Bronchial epithelial cell (primary cell): Measurements from ENCODE around the gene PDGFC. TPM values are rescaled to one million over a fixed set of nuclear protein-coding genes. Genes with fewer than 3 reads are reported as not detected.

Experiments
- DNase-seq: peaks from one replicate; pipeline ENCODE4 v3.0.0-alpha.2; 2010; ENCODE audit warnings: low read depth
- FAIRE-seq: peaks from 2 replicates; lab custom pipeline; 2011; peaks lifted over from hg19 to GRCh38; lab: Jason Lieb, UNC
- H3K27me3 ChIP-seq: 2 replicates; pipeline ENCODE4 v1.5.1; 2011; ENCODE audit warnings: low read length; ENCODE audit not compliant: control insufficient read depth, insufficient read depth
- H3K36me3 ChIP-seq: 2 replicates; pipeline ENCODE4 v1.5.1; 2011; ENCODE audit warnings: low read length; ENCODE audit not compliant: control insufficient read depth, insufficient read depth
- H3K4me3 ChIP-seq: 2 replicates; pipeline ENCODE4 v1.5.1; 2011; ENCODE audit warnings: mild to moderate bottlenecking, low read depth, low read length, control low read depth
- total RNA-seq: library from RNA; depleted of rRNA; stranded (reverse); fragments of >200 nt; gene quantifications from 2 replicates; pipeline ENCODE4 v1.2.1, GENCODE V29; 2014
- TF ChIP-seq, protein P1 (sequence below): IDR thresholded peaks from 2 replicates; pipeline ENCODE4 v1.5.1; 2011; ENCODE audit warnings: mild to moderate bottlenecking, moderate library complexity, low read length, control low read depth, inconsistent platforms; ENCODE audit not compliant: insufficient read depth, severe bottlenecking

Gene PDGFC
- total RNA-seq, 1 donor from 2014 or later = 38.7 TPM

DNA sequence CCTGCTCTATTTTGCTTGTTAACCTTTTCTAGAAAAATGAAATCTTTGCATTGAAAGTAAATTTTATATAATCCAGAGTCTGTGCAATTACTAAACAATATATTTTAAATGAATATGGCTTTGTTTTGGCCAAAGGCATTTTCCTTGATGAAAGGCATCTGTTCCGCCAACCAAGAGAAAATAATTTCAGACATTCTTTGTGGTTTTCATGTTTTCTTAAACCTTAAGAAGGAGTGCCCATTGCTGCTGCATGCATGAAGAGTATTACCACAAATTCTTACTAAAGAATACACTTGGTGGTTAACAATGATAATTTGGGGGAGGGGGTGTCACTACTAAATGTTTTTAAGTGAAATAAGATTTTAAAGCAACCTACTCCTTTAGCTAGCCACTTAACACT is 2.7 kb upstream of the PDGFC start:
- H3K4me3 ChIP-seq = no peak overlapping the region
- FAIRE-seq = no peak
- H3K36me3 ChIP-seq = no peaks in the 10 kb centered on the region
- no peaks in the 10 kb centered on the region for H3K27me3 ChIP-seq
- TF ChIP-seq, protein P1, sequence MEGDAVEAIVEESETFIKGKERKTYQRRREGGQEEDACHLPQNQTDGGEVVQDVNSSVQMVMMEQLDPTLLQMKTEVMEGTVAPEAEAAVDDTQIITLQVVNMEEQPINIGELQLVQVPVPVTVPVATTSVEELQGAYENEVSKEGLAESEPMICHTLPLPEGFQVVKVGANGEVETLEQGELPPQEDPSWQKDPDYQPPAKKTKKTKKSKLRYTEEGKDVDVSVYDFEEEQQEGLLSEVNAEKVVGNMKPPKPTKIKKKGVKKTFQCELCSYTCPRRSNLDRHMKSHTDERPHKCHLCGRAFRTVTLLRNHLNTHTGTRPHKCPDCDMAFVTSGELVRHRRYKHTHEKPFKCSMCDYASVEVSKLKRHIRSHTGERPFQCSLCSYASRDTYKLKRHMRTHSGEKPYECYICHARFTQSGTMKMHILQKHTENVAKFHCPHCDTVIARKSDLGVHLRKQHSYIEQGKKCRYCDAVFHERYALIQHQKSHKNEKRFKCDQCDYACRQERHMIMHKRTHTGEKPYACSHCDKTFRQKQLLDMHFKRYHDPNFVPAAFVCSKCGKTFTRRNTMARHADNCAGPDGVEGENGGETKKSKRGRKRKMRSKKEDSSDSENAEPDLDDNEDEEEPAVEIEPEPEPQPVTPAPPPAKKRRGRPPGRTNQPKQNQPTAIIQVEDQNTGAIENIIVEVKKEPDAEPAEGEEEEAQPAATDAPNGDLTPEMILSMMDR = no peak
- DNase-seq = no peak

DNA sequence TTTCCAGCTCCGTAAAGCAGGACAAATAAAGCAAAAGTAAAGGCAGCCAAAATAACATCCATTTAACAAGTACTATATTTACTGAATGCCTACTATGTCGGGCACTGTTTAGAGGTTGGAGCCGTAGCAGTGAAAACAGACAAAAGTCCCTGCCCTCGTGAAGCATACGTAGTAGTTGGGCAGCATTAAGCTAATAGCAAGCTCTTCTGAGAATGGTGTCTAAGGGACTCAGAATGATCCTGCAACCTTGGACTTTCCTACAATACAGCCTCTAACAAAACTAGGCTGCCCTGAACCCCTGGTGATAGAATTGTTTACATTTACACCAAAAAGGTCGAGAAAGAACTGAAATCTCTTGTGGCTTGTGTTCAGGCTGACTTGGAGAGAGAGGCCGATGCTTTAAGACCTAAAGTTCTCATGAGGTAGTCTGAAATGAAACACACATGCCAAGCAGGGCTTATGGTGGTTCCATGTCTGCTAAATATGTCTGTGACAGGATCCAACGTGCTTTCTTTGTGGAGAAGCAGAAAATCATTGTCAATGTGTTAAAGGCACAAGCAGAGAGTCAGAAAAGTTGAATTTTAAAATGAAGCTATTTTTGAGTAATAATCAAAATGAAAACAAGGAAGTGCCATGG is 898 bp upstream of the PDGFC start:
- H3K27me3 ChIP-seq = no peaks in the 10 kb centered on the region
- TF ChIP-seq, protein P1 = no peak
- peak overlapping the region; percentile 77 for H3K4me3 ChIP-seq
- H3K36me3 ChIP-seq = no peaks in the 10 kb centered on the region
- DNase-seq (peak; percentile 34), FAIRE-seq (no peak)

DNA sequence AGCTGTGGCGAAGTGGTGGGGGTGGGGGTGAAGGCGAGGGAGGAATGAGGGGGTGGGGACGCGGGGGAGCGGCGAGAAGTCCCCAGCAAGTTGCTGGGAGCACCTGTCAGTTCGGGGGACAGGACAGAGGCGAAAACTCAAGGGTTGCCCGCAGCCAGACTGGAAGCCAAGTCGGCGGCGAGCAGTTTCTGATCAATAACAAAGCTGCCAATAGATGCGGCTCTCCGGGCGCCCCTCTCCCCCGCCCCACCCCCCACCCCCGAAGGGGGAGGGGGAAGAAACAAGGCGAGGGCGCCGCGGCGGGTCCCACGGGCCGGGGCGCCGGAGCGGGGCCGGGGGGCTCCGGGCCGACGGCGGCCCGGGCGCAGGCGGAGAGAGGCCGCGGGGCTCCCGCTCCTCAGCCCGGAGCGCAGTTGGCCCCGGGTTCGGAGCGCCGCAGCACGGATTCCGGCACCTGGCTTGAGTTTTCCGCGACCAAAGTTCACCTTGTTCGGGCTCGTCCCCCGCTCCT is 379 bp downstream of the PDGFC start:
- TF ChIP-seq, protein P1 = no peak
- FAIRE-seq (no peak), DNase-seq (no peak)
- no peaks in the 10 kb centered on the region for H3K27me3 ChIP-seq
- H3K36me3 ChIP-seq = no peaks in the 10 kb centered on the region
- H3K4me3 ChIP-seq = peak overlapping the region; percentile 77

DNA sequence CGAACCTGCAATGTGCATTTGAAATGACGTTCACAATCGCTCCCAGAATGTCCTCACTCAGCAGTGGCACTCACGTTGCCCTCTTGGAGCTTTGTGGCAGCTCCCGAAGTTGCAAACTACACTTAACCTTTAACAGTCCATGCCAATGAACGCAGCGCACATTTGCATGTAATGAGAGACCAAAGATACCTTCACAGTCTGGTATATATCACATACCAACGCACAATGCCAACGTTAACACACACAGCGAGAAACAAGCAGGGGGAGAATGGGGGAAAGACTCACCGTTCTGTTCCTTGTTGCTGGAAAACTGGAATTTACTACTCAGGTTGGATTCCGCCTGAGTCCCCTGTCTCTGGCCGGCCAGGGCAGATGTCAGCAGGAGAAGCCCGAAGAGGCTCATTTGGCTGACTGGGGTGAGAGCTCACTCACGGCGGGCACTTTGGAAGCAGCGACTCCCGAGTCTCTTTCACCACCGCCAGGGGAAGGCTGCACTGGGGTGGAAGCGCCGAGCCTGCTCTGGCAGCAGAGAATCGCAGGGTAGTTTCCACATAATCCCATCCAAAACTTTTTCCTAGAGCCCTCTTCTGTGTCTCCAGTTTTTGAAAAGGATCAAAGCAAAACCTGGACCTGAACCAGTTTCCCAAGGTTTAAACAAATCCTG is 966 bp downstream of the PDGFC start:
- FAIRE-seq (peak; percentile 84), DNase-seq (peak; percentile 54)
- Histone ChIP-seq H3K4me3 (peak overlapping the region; percentile 77), H3K27me3 (no peaks in the 10 kb centered on the region), H3K36me3 (no peaks in the 10 kb centered on the region)
- TF ChIP-seq, protein P1 = peak; percentile 73

DNA sequence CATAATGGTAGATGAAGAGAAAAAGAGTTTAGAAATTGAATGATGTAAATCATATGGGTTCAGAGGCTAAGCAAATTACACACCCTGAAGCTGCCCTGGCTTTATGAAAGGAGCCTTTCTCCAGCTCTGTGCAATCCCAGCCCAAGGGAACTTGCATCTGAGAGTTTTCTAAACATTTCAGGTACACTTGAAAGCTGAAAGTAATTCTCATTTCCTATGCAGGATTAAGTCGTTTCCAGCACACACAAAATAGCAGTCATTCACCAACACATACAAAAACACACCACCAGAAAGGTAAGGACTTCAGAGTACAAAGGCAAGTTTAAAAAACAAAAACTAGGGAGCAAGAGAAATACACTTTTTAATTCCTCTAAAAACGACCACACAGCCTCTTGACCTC is 1.7 kb downstream of the PDGFC start:
- TF ChIP-seq, protein P1 = no peak
- Histone ChIP-seq H3K36me3 (no peaks in the 10 kb centered on the region), H3K27me3 (no peaks in the 10 kb centered on the region), H3K4me3 (peak overlapping the region; percentile 77)
- FAIRE-seq = no peak
- DNase-seq = no peak
